Retinal pigment epithelial cell (primary cell): ENCODE measurements around the gene WHRN.

Experiments
- DNase-seq: peaks from one replicate; pipeline ENCODE4 v3.0.0-alpha.2; 2010; ENCODE audit warnings: low read depth
- H3K4me3 ChIP-seq: 2 replicates; pipeline ENCODE4 v1.5.1; 2011; ENCODE audit warnings: mild to moderate bottlenecking, low read length, control low read depth, moderate library complexity
- CTCF ChIP-seq: conservative IDR thresholded peaks from 2 replicates; pipeline ENCODE4 v1.5.1; 2011; ENCODE audit warnings: low read depth, low read length, control low read depth, inconsistent platforms

Gene WHRN

GRCh38 chr9:114449236-114449635 lies 56.0 kb downstream of the WHRN start:
- TF ChIP-seq CTCF = no peak
- no peak overlapping the region for H3K4me3 ChIP-seq
- no peak for DNase-seq

- no peak overlapping the region for H3K4me3 ChIP-seq
- no peak for DNase-seq
- no peak for TF ChIP-seq CTCF
Measured at GRCh38 chr9:114448706-114449105, 56.6 kb downstream of the WHRN start.

GRCh38 chr9:114446672-114447450 lies 58.4 kb downstream of the WHRN start:
- no peak for TF ChIP-seq CTCF
- no peak for DNase-seq
- no peak overlapping the region for H3K4me3 ChIP-seq

- TF ChIP-seq CTCF = no peak
- H3K4me3 ChIP-seq = no peak overlapping the region
- DNase-seq = peak; percentile 7
Measured at GRCh38 chr9:114446036-114446435, 59.2 kb downstream of the WHRN start.

GRCh38 chr9:114445616-114446015 lies 59.7 kb downstream of the WHRN start:
- no peak for TF ChIP-seq CTCF
- DNase-seq = no peak
- no peak overlapping the region for H3K4me3 ChIP-seq

- DNase-seq = no peak
- no peak overlapping the region for H3K4me3 ChIP-seq
- TF ChIP-seq CTCF = no peak
Measured at GRCh38 chr9:114442022-114442421, 63.3 kb downstream of the WHRN start.

GRCh38 chr9:114437401-114437893 lies 67.8 kb downstream of the WHRN start:
- H3K4me3 ChIP-seq = no peak overlapping the region
- TF ChIP-seq CTCF = no peak
- no peak for DNase-seq
